GM21717 (cell line): ENCODE data around the gene CTSO.

Source experiments
- ATAC-seq: cut with Tn5 transposase; IDR thresholded peaks from one replicate; pipeline ENCODE4 v1.9.1; 2021; ENCODE audit warnings: mild to moderate bottlenecking, moderate library complexity; ENCODE audit not compliant: unreplicated experiment

Gene CTSO, protein sequence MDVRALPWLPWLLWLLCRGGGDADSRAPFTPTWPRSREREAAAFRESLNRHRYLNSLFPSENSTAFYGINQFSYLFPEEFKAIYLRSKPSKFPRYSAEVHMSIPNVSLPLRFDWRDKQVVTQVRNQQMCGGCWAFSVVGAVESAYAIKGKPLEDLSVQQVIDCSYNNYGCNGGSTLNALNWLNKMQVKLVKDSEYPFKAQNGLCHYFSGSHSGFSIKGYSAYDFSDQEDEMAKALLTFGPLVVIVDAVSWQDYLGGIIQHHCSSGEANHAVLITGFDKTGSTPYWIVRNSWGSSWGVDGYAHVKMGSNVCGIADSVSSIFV

DNA sequence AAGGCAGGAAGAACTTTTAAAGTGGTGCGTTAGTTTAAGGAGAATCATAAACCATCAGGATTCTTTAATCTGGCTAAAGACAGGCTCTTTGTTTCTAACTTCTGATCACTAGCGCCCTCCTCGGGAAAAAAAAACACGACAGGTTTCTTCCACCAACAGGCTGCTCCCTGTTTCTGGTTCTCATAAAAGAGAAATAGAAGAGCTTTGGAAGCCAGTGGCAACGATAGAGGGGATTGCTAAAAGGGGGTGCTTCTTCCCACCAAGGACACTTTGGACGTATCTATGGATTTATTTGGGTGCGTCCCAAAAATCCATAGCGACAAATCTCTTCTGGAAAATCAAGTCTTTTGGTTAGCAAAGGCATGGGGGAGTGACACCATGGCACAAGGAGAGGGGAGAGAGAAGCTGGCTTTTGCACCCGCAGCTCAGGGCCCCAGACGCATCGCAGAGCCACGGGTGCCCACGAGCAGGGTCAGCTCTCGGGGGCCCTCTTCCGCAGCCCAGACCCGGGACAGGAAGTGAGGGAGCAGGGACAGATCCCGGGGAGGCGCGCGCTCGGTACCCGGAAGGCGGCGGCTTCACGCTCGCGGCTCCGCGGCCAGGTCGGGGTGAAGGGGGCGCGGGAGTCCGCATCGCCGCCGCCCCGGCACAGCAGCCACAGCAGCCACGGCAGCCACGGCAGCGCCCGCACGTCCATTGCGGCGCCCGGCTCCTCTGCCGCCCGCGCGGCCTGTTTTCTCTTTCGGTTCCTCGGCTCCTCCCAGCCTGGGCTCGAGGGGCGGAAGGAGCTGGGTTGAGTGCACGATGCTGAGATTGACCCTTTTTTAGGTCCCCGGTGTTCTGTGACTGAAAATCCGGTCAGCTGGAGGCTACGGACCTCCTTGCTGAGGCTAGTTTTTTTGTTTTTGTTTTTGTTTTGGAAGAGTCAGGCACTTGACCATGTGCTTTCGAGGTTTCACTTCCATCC, at the start of gene CTSO:
CTSO (minus strand) TSS at position 716 of the 967 bp plus-strand sequence; CDS start at position 697, 19 bp downstream.
- peak; percentile 98 for ATAC-seq

DNA sequence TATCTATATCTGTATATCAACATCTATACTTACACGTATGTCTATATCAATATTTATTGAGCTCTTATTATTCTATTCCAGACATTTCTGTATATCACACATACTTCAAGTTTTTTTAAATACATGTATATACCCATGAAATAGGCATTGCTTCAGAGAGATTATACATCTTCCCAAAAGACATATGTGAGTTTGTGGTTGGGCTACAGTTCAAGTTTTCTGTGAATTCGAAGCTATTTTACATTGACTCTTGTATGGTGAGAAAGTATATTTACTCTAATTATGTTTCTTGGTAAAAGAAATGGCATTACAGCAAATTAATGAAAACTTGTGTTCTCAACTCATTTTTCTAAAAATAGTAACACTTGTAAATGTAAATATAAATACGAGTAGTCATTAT, 46.8 kb upstream of the CTSO start:
- no peak for ATAC-seq

DNA sequence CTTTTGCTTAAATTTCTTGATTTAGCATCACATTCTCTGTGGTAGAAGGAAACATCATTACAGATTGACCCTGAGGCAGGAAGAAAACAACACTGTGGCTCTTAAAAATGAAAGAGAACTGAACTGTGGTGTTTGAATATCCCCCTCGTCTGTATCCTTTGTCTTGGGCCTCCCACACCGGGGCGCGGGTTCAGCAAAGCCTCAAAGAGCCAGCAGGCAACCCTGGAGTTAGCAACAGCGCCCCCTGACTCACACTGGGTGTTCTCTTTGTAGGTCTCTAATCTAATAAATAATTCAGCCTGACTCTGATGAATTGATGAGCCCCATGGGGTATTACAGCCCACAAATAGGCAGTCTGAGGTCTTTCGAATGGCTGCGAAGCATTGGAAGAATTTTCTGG, 46.1 kb upstream of the CTSO start:
- no peak for ATAC-seq

DNA sequence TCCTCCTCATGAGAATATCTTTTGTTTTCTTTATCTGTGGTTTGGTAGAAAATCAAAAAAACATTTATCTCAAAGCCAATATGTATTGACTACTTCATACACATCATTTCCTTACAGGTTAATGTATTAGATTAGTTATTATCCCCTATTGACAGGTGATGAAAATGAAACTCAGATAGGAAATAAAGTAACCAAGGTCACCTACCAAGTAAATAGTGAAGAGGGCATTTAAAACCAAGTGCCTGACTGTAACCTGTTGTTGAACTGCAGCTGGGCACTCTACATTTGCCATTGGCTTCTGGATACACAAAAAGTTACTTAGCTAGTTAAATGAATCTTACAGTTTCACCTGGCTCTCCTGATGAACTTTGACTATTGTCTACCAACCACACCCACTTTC, 41.4 kb upstream of the CTSO start:
- ATAC-seq: no peak

DNA sequence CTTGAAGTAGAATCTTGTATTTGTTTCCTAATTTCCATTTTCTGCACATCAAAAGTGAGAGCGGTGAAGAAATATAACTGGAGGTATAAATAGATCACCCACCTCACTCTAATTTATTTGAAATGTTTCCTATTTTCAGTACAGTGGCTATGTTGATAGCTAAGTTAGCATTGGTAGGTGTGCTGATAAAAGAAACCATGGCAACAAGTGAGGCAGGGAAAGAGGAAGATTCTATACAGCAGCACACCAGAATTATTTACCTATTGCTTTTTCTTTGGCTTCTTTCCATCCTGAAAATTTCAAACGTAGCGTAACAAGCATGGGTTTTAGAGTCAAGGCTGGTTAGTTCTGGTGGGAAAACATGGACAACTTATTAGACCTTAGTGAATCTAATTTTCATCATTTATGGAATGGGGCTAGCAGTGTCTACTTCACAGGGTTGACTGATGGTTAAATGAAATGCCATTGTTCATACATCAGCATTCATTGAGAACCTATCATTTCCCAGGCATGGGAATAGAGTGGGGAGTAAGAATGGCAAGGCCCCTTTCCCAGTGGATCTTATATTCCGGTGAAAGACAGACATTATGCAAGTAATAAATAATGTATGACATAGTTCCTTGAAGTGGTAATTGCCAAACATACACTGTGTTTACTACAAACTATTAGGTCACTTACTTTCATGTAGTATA, 30.6 kb upstream of the CTSO start:
- ATAC-seq: no peak

DNA sequence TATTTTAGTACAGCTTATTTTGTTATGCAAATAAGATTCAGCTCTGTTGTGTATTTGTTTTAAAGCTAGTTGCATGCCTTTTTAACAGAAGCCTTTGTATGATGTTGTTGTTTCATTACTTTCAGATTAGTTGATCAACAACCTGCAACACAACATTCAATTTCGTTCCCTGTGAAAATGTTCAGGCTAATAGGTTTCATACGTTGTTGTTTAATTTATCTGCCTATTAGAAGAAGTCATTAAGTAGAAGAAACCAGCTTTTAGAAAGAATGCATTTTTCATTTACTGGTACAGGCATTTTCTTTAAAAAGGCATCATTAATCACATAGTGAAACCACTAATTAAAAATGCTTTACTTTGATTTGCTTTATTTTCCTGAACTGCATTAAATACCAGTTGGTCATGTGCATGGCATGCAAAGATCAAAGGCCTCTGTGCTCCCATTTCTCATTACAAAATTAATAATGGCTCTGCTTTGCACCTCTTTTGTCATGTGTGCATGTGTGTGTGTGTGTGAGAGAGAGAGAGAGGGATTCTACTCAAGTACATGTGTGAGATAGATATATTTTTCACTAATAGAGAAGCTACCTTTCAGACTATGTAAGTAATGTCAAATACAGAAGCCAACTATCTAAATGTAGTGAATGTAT, 29.2 kb upstream of the CTSO start:
- ATAC-seq: no peak

DNA sequence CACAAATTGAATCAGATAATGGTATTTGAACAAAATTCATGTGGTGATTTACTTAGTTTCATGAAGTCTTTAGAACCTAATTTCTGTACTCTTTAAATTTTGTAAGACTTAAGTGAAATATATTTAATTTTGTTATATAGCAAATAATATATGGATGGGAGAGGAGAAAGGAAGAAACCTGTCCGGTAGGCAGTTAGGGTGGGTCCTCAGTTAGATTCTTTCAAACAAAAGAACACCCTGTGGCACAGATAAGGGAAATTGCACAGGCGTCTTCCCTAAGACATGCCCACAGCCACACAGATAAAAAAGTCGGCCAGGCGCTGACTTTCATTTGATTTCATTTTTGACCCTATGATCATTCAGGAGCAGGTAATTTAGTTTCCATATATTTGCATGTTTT, 25.1 kb upstream of the CTSO start:
- ATAC-seq: no peak

DNA sequence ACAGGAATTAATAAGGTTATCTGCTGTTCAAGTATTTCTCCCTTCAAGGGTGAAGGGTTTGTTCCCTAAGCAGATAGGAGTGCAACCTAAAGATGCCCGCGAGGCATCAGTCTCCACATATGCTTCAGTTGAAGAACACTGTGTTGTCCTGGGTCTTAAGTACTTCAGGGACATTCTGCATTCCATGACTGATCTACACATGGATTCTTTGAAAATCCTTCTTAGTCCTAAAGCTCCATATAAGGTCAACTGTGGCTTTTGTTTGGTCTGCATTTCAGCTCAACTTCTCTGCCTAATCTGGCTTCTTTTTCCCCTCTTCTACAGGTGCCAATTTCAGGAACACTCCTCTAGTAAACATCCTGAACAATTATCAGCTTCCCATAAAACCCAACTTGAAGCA, 21.8 kb upstream of the CTSO start:
- no peak for ATAC-seq

DNA sequence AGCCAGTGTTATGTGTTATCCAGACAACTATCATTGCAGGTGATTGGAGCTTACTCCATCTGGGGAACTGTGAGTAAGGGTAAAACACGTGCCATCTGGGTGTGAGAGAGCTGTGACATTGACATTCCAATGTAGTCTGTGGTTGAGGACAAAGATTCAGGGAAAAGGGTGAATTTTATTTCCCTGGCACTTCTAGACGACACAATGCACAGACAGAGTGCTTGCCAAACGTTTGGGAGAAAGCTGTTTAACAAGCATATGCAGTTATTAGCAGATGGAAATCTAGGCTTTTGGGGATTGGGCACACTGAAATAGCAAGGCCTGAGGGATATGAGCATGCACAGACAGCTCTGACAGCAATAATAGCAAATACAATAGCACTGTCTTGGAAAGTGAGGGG, 21.3 kb upstream of the CTSO start:
- no peak for ATAC-seq

DNA sequence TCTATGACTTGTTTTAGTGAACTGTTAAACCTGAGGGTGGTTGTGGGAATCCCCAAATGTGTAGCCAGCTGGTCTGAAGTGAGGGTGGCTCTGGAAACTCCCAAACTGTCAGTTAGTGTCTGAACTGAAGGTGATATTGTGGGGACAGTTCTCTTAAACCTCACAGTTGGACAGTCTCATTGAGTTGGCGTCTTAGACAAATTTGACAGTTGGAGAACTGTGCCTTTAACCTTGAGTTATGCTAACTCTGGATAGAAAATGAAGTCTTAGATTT, 20.7 kb upstream of the CTSO start:
- ATAC-seq: peak; percentile 98

DNA sequence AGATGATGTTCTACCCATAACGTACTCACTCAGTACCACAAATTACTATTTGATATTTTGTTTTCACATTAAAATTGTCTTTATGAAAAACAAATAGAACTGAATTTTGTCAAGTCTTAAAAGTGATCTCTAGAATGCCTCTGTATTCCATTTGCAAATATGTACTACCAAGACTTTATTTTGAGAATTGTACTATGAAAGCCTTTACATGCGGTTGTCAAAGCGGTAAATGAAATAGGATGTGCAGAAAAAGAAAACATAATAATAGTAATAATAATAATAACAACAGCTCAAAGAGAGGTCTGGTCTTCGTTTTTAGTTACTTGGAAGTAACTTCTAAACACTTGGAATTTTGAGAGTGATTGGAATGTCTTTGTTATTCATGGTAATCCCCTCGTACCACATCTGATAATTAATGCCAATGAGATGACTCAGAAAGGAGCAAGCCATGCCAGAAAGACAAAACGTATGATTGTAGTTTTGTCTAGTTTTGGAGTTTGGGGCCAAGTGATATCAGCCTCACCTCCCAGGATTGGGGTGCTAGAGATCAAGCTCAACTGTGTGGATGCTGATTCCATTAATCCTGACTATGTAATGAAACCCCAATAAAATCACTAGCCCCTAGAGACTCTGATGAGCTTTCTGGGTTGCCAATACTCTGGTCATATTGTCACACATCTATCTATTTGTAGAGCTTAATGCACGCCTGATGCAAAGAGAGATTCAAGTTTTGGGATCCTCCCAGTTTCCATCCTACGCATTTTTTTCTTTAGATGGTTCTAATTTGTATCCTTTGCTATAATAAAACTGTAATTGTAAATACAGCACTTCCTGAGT, 20.2 kb upstream of the CTSO start:
- peak; percentile 31 for ATAC-seq

DNA sequence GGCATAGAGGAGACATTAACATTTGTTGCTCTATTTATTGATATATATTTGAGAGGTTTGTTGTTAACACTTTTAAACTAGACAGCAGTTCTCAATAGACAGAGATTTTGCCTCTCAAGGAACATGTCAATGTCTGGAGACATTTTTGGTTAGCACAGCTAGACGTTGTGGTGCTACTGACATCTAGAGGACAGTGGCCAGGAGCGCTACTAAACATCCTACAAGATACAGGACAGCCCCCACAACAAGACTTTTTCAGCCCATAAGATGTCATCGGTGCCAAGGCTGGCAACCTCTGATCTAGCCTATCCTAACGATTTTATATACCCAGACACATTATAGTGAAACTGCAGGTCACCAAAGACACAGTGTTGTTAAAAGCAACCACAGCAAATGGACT, 18.4 kb upstream of the CTSO start:
- peak; percentile 40 for ATAC-seq

DNA sequence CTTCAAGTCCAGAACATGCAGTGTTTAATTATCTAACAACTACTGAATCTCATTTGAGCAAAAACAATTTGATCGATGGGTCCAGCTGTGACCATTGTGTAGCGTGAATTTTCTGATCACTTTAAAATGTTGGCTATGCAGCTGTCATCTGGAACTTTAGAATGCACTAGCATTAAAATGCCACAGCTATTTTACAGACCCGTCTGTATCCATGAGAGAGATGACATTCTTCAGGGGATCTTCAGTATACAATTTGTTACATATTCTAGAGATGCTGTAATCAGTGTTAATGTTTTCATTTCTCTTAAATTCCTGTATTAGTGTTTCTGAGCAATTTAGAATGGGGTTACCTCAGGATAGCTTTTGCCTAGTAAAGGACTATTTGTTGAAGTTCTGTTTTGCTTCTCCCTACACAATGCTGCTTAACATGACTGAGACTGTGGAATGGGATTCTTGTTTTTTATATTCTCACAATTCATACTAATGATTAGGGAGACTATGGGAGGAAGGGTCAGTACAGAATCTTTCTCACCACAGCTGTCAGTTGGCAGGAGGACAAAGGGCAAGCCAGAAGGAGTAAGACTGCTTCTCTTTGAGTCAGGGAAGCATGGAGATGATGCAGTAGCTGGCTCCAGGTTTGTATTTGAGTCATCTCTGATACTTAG, 13.2 kb upstream of the CTSO start:
- ATAC-seq: no peak

DNA sequence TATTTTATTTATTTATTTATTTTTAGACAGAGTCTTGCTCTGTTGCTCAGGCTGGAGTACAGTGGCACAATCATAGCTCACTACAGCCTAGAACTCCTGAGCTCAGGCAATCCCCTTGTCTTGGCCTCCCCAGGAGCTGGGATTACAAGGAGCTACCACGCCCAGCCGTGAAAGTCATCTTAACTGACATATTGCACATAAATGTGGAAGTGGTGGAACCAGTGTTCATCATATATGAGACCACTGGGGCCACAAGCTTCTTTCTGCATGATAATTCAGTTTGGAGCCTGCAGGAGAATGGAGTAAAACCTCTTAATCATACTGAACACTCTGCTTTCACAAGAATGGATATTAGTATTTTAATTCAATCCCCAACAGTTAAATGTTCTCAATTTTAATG, 12.5 kb upstream of the CTSO start:
- ATAC-seq: no peak

DNA sequence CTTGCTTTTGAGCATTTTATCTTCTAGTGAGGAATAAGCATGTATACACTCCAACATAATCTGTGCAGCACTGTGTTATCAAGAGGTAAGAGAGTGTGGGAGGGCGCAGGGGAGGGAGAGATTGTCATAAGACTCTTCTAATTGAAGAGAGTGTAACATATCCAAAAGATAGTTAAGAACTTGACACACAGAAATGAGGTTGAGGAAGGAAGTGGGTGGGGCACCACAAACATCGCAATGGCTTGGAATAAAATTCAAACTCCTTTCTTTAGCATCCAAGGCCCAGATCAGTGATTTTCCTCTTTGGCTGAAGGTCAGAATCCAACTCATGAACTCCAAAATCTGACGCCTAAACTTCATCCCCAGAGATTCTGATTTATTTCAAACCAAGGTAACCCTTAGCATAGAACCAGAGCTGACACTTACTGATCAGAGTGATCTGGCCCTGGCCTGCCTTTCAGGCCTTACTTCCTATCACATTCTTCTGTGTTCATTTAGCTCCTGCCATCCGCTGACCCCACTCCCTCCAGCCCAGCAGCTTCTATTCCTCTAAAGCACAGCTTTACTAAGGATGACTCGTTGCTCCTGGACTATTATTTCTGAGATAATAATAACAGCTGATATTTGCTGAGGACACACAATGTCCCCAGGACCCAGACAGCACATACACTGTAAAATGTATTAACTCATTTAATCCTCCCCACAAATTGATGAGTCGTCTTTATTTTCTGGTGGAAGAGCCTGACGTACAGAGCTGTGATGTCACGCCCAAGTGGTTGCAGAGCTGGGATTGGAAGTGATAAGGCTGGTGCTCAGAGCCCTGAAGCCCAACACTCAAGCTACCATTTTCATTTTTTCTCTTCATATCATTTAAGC, 10.6 kb upstream of the CTSO start:
- no peak for ATAC-seq

DNA sequence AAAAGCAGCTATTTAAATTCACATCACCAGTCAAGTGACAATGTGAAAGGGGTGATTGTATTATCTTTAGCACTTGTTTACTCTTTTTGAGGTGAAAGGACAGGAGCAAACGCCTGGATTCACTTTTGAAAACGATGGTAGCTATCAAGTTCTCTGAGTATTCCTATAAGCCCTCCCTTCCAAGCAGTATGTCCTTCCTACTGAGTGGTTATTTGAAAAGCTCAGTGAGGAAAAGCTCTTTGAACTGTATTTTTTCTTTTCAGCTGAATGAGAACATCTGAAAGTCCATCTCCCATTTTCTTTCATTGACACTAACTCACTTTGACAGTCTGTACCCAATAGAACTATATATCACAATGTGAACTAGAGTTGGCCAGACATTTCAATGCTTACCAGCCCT, 9.1 kb upstream of the CTSO start:
- ATAC-seq: no peak

DNA sequence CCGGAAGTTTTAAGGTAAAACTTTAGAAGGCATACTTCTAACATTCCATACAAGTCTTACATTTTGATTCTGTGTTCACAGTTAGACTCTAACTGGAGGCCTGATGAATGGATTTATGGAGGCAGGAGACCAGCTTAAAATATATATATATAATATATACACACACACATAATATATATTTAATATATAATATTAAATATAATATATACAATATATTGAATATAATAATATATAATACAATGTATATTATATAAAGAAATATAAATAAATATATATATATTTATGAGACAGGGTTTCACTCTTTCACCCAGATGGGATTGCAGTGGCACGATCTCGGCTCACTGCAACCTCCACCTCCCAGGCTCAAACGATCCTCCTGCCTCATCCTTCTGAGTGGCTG, 7.9 kb upstream of the CTSO start:
- ATAC-seq: no peak

DNA sequence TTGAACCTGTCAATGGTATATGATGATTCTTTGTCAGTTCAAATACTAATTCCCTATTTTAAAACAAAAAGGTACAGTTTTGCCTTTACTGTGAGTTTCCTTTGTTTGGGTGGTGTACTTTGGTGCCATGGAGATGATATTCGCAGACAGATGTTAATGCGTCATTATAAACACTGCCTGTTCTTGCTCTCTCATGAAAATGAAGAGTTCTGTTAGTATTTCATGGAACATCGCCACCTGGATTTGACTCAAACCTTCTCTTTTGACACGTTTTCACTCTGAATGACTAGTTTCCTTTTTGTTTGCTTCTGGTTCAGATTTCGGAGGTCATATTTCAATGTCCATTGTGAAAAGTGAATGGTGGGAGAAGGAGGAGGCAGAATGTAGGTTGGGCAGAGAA, 6.9 kb upstream of the CTSO start:
- no peak for ATAC-seq

DNA sequence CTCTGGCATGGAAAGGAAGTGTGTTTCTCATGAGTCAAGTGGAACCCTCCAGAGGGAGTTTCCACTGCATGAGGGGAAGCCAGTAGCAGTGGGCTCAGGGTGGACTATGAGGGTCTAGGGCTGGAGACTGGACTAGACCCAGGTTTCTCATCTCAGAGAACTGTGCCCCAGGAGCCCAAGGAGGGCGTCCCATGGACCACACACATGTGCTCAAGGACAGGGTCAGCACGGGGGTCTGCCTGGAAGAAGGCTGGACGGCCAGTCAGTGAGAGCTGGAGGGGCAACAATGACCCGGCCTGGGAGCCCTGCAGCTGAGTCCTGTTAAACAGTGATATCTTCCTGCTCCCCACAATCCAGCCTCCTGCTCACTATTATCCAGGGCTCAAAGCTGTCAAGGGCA, 5.8 kb upstream of the CTSO start:
- no peak for ATAC-seq
